GM23248 (cell line): ENCODE measurements around the gene SWAP70.

ENCODE experiments used
- EZH2 ChIP-seq: fragments of 200-600 bp; sonication (generic); IDR thresholded peaks from 2 replicates; pipeline ENCODE4 v1.6.1; 2018; ENCODE audit warnings: antibody characterized with exemption, mild to moderate bottlenecking; ENCODE audit not compliant: insufficient read depth, poor library complexity, severe bottlenecking
- EZH2phosphoT487 ChIP-seq: fragments of 200-600 bp; sonication (generic); IDR thresholded peaks from 2 replicates; pipeline ENCODE4 v1.6.1; 2018; ENCODE audit warnings: antibody characterized with exemption, moderate library complexity, mild to moderate bottlenecking, low read depth; ENCODE audit not compliant: insufficient read depth

- no peak for TF ChIP-seq EZH2
- TF ChIP-seq EZH2phosphoT487 = no peak
These were observed 71.4 kb downstream of the SWAP70 start for GRCh38 chr11:9735236-9735635.
